Mucosa of stomach (tissue), 1 donor: ENCODE results near the gene F5.

Experiments
- H3K27me3 ChIP-seq: one replicate; pipeline ENCODE4 v1.7.0; 2013; ENCODE audit warnings: mild to moderate bottlenecking, low read length; ENCODE audit not compliant: control insufficient read depth, insufficient read depth
- H3K36me3 ChIP-seq: one replicate; pipeline ENCODE4 v1.7.0; 2013; ENCODE audit warnings: low read length; ENCODE audit not compliant: control insufficient read depth, insufficient read depth
- H3K4me1 ChIP-seq: one replicate; pipeline ENCODE4 v1.7.0; 2013; ENCODE audit warnings: mild to moderate bottlenecking, low read length; ENCODE audit not compliant: control insufficient read depth, insufficient read depth
- H3K4me3 ChIP-seq: one replicate; pipeline ENCODE4 v1.7.0; 2013; ENCODE audit warnings: low read length
- H3K9ac ChIP-seq: one replicate; pipeline ENCODE4 v1.7.0; 2013; ENCODE audit warnings: mild to moderate bottlenecking, low read length, moderate library complexity
- H3K9me3 ChIP-seq: one replicate; pipeline ENCODE4 v1.7.0; 2013; ENCODE audit warnings: mild to moderate bottlenecking, low read length, moderate library complexity; ENCODE audit not compliant: control insufficient read depth
- donor health status: Pancreatic carcinoma.

The F5 gene

GRCh38 chr1:169529068-169529642 is 57.1 kb downstream of the F5 start:
- peaks cover 22% of the 10 kb centered on the region for H3K4me1 ChIP-seq
- H3K27me3 ChIP-seq: no peaks in the 10 kb centered on the region
- peak overlapping the region; percentile 27 for H3K9ac ChIP-seq
- no peak overlapping the region for H3K4me3 ChIP-seq
- H3K9me3 ChIP-seq: no peaks in the 10 kb centered on the region
- H3K36me3 ChIP-seq: no peaks in the 10 kb centered on the region

GRCh38 chr1:169528215-169529067 is 57.8 kb downstream of the F5 start:
- Histone ChIP-seq H3K9ac (peak overlapping the region; percentile 27), H3K4me1 (peaks cover 29% of the 10 kb centered on the region)

GRCh38 chr1:169527451-169528214 is 58.6 kb downstream of the F5 start:
- no peaks in the 10 kb centered on the region for H3K9me3 ChIP-seq
- no peak overlapping the region for H3K4me3 ChIP-seq
- peaks cover 35% of the 10 kb centered on the region for H3K4me1 ChIP-seq
- no peak overlapping the region for H3K9ac ChIP-seq
- no peaks in the 10 kb centered on the region for H3K36me3 ChIP-seq
- no peaks in the 10 kb centered on the region for H3K27me3 ChIP-seq

More at GRCh38 chr1:169528215-169529067, 57.8 kb downstream of the F5 start:
- H3K36me3 ChIP-seq: no peaks in the 10 kb centered on the region
- H3K27me3 ChIP-seq: no peaks in the 10 kb centered on the region
- no peaks in the 10 kb centered on the region for H3K9me3 ChIP-seq
- H3K4me3 ChIP-seq: no peak overlapping the region

GRCh38 chr1:169527001-169527400 is 59.3 kb downstream of the F5 start:
- Histone ChIP-seq H3K4me1 (peaks cover 35% of the 10 kb centered on the region), H3K27me3 (no peaks in the 10 kb centered on the region), H3K36me3 (no peaks in the 10 kb centered on the region), H3K4me3 (no peak overlapping the region), H3K9me3 (no peaks in the 10 kb centered on the region), H3K9ac (no peak overlapping the region)

- Histone ChIP-seq H3K4me1 (peaks cover 36% of the 10 kb centered on the region), H3K36me3 (no peaks in the 10 kb centered on the region), H3K9me3 (no peaks in the 10 kb centered on the region), H3K4me3 (no peak overlapping the region), H3K9ac (no peak overlapping the region), H3K27me3 (no peaks in the 10 kb centered on the region)
These were observed 60.0 kb downstream of the F5 start for GRCh38 chr1:169526120-169526832.

GRCh38 chr1:169525391-169525790 is 60.9 kb downstream of the F5 start:
- Histone ChIP-seq H3K9me3 (no peaks in the 10 kb centered on the region), H3K27me3 (no peaks in the 10 kb centered on the region), H3K4me3 (no peak overlapping the region), H3K36me3 (no peaks in the 10 kb centered on the region), H3K9ac (no peak overlapping the region), H3K4me1 (peaks cover 42% of the 10 kb centered on the region)

GRCh38 chr1:169523904-169524303 is 62.4 kb downstream of the F5 start:
- H3K4me1 ChIP-seq: peaks cover 38% of the 10 kb centered on the region
- no peak overlapping the region for H3K4me3 ChIP-seq
- no peaks in the 10 kb centered on the region for H3K27me3 ChIP-seq
- H3K9ac ChIP-seq: no peak overlapping the region
- no peaks in the 10 kb centered on the region for H3K9me3 ChIP-seq
- H3K36me3 ChIP-seq: no peaks in the 10 kb centered on the region

- no peak overlapping the region for H3K9ac ChIP-seq
- no peak overlapping the region for H3K4me3 ChIP-seq
- no peaks in the 10 kb centered on the region for H3K9me3 ChIP-seq
- no peaks in the 10 kb centered on the region for H3K27me3 ChIP-seq
- no peaks in the 10 kb centered on the region for H3K36me3 ChIP-seq
- peaks cover 26% of the 10 kb centered on the region for H3K4me1 ChIP-seq
These were observed 65.1 kb downstream of the F5 start for GRCh38 chr1:169521226-169521625.

- no peaks in the 10 kb centered on the region for H3K36me3 ChIP-seq
- H3K4me3 ChIP-seq: no peak overlapping the region
- H3K27me3 ChIP-seq: no peaks in the 10 kb centered on the region
- H3K9me3 ChIP-seq: no peaks in the 10 kb centered on the region
- no peak overlapping the region for H3K9ac ChIP-seq
- H3K4me1 ChIP-seq: peaks cover 7% of the 10 kb centered on the region
These were observed 68.6 kb downstream of the F5 start for GRCh38 chr1:169517558-169518186.

GRCh38 chr1:169515641-169516040 is 70.6 kb downstream of the F5 start:
- no peak overlapping the region for H3K4me3 ChIP-seq
- H3K27me3 ChIP-seq: no peaks in the 10 kb centered on the region
- no peaks in the 10 kb centered on the region for H3K9me3 ChIP-seq
- H3K4me1 ChIP-seq: peaks cover 9% of the 10 kb centered on the region
- H3K9ac ChIP-seq: no peak overlapping the region
- no peaks in the 10 kb centered on the region for H3K36me3 ChIP-seq

GRCh38 chr1:169514566-169515270 is 71.6 kb downstream of the F5 start:
- Histone ChIP-seq H3K27me3 (no peaks in the 10 kb centered on the region), H3K9ac (no peak overlapping the region), H3K4me3 (no peak overlapping the region), H3K4me1 (peaks cover 13% of the 10 kb centered on the region), H3K9me3 (no peaks in the 10 kb centered on the region), H3K36me3 (no peaks in the 10 kb centered on the region)
